Natural killer cell (primary cell): ENCODE data around the gene PCARE. TPM values are rescaled to one million over a fixed set of nuclear protein-coding genes. Genes with fewer than 3 reads are reported as not detected.

Source experiments
- ATAC-seq, 3 donors: fragments of 150-1000 bp in 2 of 3; fragments of 200-7000 bp in 1 of 3; cut with Tn5 transposase; 1 replicate in 1 of 3; 2 replicates in 2 of 3; pipeline ENCODE4 v1.10.0; 2021; ENCODE audit warnings: mild to moderate bottlenecking in 2 of 3, moderate library complexity in 2 of 3
- DNase-seq, 2 donors: peaks; one replicate each; pipeline versions ENCODE4 v3.0.0 to v3.0.0-alpha.2; 2013 to 2021; ENCODE audit warnings: mixed read lengths in 1 of 2
- H3K27ac ChIP-seq: one replicate; pipeline ENCODE4 v1.5.1; 2013; ENCODE audit warnings: mild to moderate bottlenecking, low read length
- H3K27me3 ChIP-seq: one replicate; pipeline ENCODE4 v1.6.1; 2013; ENCODE audit warnings: low read length; ENCODE audit not compliant: control insufficient read depth, insufficient read depth
- H3K36me3 ChIP-seq: one replicate; pipeline ENCODE4 v1.6.1; 2013; ENCODE audit warnings: low read length; ENCODE audit not compliant: control insufficient read depth, insufficient read depth
- H3K4me1 ChIP-seq: one replicate; pipeline ENCODE4 v1.6.1; 2013; ENCODE audit warnings: low read length; ENCODE audit not compliant: control insufficient read depth, insufficient read depth
- H3K4me3 ChIP-seq: one replicate; pipeline ENCODE4 v1.5.1; 2013; ENCODE audit warnings: low read length
- H3K9me3 ChIP-seq: one replicate; pipeline ENCODE4 v1.6.1; 2013; ENCODE audit warnings: low read length; ENCODE audit not compliant: control insufficient read depth, insufficient read depth
- H3K27ac Mint-ChIP-seq, 2 donors: one replicate each; pipeline ENCODE4 v1.8.0; 2022; ENCODE audit warnings: mild to moderate bottlenecking in 2 of 2, mixed read lengths in 2 of 2, moderate library complexity in 1 of 2
- H3K27me3 Mint-ChIP-seq, 2 donors: one replicate each; pipeline ENCODE4 v1.8.0; 2022; ENCODE audit warnings: low read depth in 2 of 2, mixed read lengths in 2 of 2
- H3K36me3 Mint-ChIP-seq: one replicate; pipeline ENCODE4 v1.8.0; 2022; ENCODE audit warnings: mixed read lengths
- H3K4me1 Mint-ChIP-seq, 2 donors: one replicate each; pipeline ENCODE4 v1.8.0; 2022; ENCODE audit warnings: mixed read lengths in 2 of 2
- H3K4me3 Mint-ChIP-seq: one replicate; pipeline ENCODE4 v1.8.0; 2022; ENCODE audit warnings: mild to moderate bottlenecking, moderate library complexity, mixed read lengths
- H3K9me3 Mint-ChIP-seq, 2 donors: one replicate each; pipeline ENCODE4 v1.8.0; 2022; ENCODE audit warnings: mixed read lengths in 2 of 2
- WGBS: methylation state at CpG from one replicate; pipeline ENCODE4 v1.1.7; 2013; ENCODE audit warnings: missing lambda C conversion rate; ENCODE audit not compliant: insufficient coverage; 5-methylcytosine and 5-hydroxymethylcytosine counted together
- intact Hi-C: fragments of 100-400 bp; cut with micrococcal nuclease; formaldehyde crosslinking; loops from one replicate; pipeline ENCODE4 v1.14.2; 2022
- total RNA-seq, 4 donors: library from RNA; stranded (reverse); fragments of 120-200 nt in 1 of 4; gene quantifications; one replicate each; pipeline versions ENCODE4 v1.2.3 to v1.2.4, GENCODE V29; 2013 to 2022
- TF ChIP-seq, protein P1 (sequence below): fragments of 200-600 bp; IDR thresholded peaks from one replicate; pipeline ENCODE4 v1.8.0; 2022; ENCODE audit warnings: antibody characterized with exemption

Gene PCARE
- total RNA-seq, 3 donors from 2014 or later (not counting 1 experiment from before 2014, with no cell fraction given), result not detected

DNA sequence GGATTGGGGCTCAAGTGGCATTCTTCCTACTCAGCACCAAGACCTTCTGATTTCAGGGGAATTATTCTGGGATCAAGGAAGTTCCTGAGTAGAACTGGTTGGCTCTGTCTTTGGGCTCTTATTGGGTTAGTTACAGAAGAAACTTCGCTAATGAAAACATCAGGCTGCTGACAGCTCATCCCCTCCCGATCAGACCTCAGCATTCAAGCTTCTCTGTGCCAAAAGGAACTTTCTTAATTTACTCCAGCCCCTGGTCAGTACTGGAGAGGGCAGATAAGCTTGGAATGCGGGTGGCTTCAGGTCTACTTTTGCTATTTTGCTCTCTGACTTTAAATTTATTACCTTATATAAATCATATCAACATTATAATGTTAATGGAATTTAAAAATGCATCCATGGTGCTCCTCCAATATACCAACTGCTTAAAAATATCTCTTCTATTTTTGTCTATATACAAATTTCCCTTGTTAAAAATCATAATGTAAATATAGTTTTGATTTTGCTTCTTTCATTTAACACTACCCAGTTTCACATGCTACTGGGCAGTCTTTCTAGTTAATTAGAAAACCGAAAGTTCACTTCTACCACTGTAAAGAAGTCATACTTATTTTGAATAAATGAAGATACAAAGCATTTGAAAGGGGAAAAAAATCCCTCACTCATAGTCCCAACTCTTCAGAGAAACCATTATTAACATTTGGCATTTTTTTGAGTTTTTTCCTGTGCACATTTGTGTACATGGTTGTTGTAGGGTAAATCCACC, 34.4 kb downstream of the PCARE start:
- DNase-seq (no peak), ATAC-seq (no peak)
- Histone ChIP-seq H3K4me1 (peaks cover 7% of the 10 kb centered on the region), H3K4me3 (no peak overlapping the region), H3K27ac (no peak overlapping the region), H3K9me3 (no peaks in the 10 kb centered on the region), H3K27me3 (no peaks in the 10 kb centered on the region), H3K36me3 (peaks cover 10% of the 10 kb centered on the region)
- intact Hi-C loops, result no loop called here
- TF ChIP-seq, protein P1, sequence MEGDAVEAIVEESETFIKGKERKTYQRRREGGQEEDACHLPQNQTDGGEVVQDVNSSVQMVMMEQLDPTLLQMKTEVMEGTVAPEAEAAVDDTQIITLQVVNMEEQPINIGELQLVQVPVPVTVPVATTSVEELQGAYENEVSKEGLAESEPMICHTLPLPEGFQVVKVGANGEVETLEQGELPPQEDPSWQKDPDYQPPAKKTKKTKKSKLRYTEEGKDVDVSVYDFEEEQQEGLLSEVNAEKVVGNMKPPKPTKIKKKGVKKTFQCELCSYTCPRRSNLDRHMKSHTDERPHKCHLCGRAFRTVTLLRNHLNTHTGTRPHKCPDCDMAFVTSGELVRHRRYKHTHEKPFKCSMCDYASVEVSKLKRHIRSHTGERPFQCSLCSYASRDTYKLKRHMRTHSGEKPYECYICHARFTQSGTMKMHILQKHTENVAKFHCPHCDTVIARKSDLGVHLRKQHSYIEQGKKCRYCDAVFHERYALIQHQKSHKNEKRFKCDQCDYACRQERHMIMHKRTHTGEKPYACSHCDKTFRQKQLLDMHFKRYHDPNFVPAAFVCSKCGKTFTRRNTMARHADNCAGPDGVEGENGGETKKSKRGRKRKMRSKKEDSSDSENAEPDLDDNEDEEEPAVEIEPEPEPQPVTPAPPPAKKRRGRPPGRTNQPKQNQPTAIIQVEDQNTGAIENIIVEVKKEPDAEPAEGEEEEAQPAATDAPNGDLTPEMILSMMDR, result no peak
- no peak overlapping the region for H3K4me3 Mint-ChIP-seq
- no peaks in the 10 kb centered on the region for H3K9me3 Mint-ChIP-seq
- peak overlapping the region; percentile 70 for H3K27ac Mint-ChIP-seq
- peaks cover 20 to 25% of the 10 kb centered on the region in 2 donors for H3K4me1 Mint-ChIP-seq
- H3K27me3 Mint-ChIP-seq, result no peaks in the 10 kb centered on the region
- WGBS, result 86% methylated on average over 2 of the region's 4 CpGs
- H3K36me3 Mint-ChIP-seq, result peaks cover 7% of the 10 kb centered on the region

DNA sequence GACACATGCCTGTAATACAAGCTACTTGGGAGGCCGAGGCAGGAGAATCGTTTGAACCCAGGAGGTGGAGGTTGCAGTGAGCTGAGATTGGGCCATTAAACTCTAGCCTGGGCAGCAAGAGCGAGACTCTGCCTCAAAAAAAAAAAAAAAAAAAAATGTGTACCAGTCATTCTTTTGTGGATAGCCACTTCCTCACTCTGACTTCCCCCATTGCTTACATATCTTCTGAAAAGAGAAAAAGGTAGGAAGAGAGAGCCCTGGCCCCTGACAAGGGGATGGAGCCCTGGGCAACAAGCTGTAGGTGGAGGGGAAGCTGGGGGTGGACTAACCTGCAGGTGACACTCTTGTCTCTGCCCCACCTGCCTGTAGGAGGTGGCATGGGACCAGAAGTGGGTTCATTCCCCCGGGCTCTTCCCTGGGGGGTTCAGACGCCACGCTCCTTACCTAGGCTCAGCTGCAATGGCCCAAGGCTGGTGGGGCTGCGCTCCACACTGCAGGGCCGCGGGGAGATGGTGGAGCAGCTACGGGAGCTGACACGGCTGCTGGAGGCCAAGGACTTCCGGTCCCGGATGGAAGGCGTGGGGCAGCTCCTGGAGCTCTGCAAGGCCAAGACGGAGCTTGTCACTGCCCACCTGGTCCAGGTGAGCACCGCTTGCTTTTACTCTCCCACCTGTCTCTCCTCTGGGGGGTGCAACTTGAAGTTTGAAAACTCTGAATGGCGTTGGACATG, 39.1 kb downstream of the PCARE start:
- H3K9me3 Mint-ChIP-seq, result no peaks in the 10 kb centered on the region
- peaks cover 14% of the 10 kb centered on the region for H3K36me3 Mint-ChIP-seq
- peak overlapping the region; percentile 47 for H3K4me3 Mint-ChIP-seq
- H3K27ac Mint-ChIP-seq, result peak overlapping the region; percentile 67 to 71
- Histone ChIP-seq H3K9me3 (no peaks in the 10 kb centered on the region), H3K4me3 (no peak overlapping the region), H3K27ac (no peak overlapping the region), H3K36me3 (peaks cover 13% of the 10 kb centered on the region), H3K27me3 (no peaks in the 10 kb centered on the region), H3K4me1 (peaks cover 18% of the 10 kb centered on the region)
- ATAC-seq (peak in 2 of 3 donors; percentile 34 to 37), DNase-seq (no peak)
- TF ChIP-seq, protein P1, result no peak
- WGBS, result 86% methylated on average over 16 of the region's 17 CpGs
- no peaks in the 10 kb centered on the region for H3K27me3 Mint-ChIP-seq
- H3K4me1 Mint-ChIP-seq, result peaks cover 42 to 47% of the 10 kb centered on the region in 2 donors
- intact Hi-C loops, result no loop called here

DNA sequence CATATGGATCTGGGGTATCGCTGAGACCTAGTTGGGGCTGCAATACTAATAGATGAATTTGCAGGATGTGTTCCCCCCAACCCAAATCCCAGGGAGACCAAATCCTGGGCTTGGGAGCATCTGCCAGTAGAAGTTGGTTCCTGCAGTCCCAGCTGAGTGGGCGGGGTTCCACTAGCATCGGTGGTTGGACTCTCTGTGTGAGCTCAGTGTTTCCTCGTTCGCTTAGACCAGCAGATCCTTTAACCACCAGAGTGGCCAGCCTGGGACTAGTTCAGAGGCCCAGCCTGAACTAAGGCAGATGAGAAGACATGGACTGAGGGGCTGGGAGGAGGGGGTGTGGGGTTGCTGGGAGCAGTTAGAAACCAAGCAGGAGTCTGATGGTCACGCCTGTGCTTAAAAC, 40.7 kb downstream of the PCARE start:
- peaks cover 15% of the 10 kb centered on the region for H3K36me3 ChIP-seq
- peaks cover 18% of the 10 kb centered on the region for H3K4me1 ChIP-seq
- ATAC-seq, result no peak
- intact Hi-C loops, result no loop called here
- H3K27ac Mint-ChIP-seq, result peak overlapping the region in 1 of 2 donors; percentile 71
- no peaks in the 10 kb centered on the region for H3K27me3 ChIP-seq
- H3K4me1 Mint-ChIP-seq, result peaks cover 42 to 47% of the 10 kb centered on the region in 2 donors
- no peak for DNase-seq
- H3K27ac ChIP-seq, result no peak overlapping the region
- no peaks in the 10 kb centered on the region for H3K9me3 Mint-ChIP-seq
- peaks cover 14% of the 10 kb centered on the region for H3K36me3 Mint-ChIP-seq
- no peaks in the 10 kb centered on the region for H3K27me3 Mint-ChIP-seq
- no peak overlapping the region for H3K4me3 ChIP-seq
- TF ChIP-seq, protein P1, result no peak
- 92% methylated on average over 6 of the region's 6 CpGs for WGBS
- H3K9me3 ChIP-seq, result no peaks in the 10 kb centered on the region
- H3K4me3 Mint-ChIP-seq, result no peak overlapping the region
